Ovary (tissue), 9 donors: ENCODE measurements around the gene UNC13A. TPM values are rescaled to one million over a fixed set of nuclear protein-coding genes. Genes with fewer than 3 reads are reported as not detected.

Experiments used
- DNase-seq, 5 donors: peaks; one replicate each; pipeline ENCODE4 v3.0.0-alpha.2; 2019 to 2020
- H3K27ac ChIP-seq, 2 donors: fragments of 200-600 bp; one replicate each; pipeline versions ENCODE4 v1.5.1 to v1.8.0; 2019 to 2022
- H3K27me3 ChIP-seq: fragments of 200-600 bp; one replicate; pipeline ENCODE4 v1.8.0; 2022
- H3K36me3 ChIP-seq: fragments of 200-600 bp; sonication (generic); one replicate; pipeline ENCODE4 v1.5.1; 2019
- H3K4me1 ChIP-seq: one replicate; pipeline ENCODE4 v1.8.1; 2013; ENCODE audit warnings: mild to moderate bottlenecking, moderate library complexity; ENCODE audit not compliant: insufficient read depth
- H3K4me3 ChIP-seq: fragments of 200-600 bp; sonication (generic); one replicate; pipeline ENCODE4 v1.5.1; 2017
- H3K9me3 ChIP-seq, 2 donors: fragments of 200-600 bp in 1 of 2; sonication (generic) in 1 of 2; one replicate each; pipeline versions ENCODE4 v1.5.1 to v1.8.1; 2013 to 2019; ENCODE audit warnings: mild to moderate bottlenecking in 1 of 2, moderate library complexity in 1 of 2
- EP300 ChIP-seq: sonication (generic); formaldehyde crosslinking; IDR thresholded peaks from one replicate; pipeline ENCODE4 v1.6.1; 2017; ENCODE audit warnings: antibody characterized with exemption
- POLR2A ChIP-seq: fragments of 450-650 bp; IDR thresholded peaks from one replicate; pipeline ENCODE4 v1.6.1; 2017; ENCODE audit warnings: antibody characterized with exemption, mild to moderate bottlenecking, moderate library complexity
- WGBS, 3 donors: extraction: QIAGEN DNeasy Blood & Tissue Kit in 1 of 3; methylation state at CpG; one replicate each; pipeline versions ENCODE4 v1.1.5 to v1.1.7; 2013 to 2017; 5-methylcytosine and 5-hydroxymethylcytosine counted together
- intact Hi-C, 4 donors: fragments of 100-400 bp; cut with DNase I; formaldehyde crosslinking; loops; one replicate each; pipeline versions ENCODE4 v1.11.0 to v1.15.1; 2022 to 2023
- polyA plus RNA-seq, 2 donors: library from polyadenylated mRNA; stranded (reverse); fragments of 200-250 nt in 1 of 2; fragments of 350-450 nt in 1 of 2; fragmentation: Illumina TruSeq in 1 of 2; extraction: RNeasy Lipid Tissue Mini Kit (QIAGEN cat#74804) in 1 of 2; gene quantifications; one replicate each; pipeline ENCODE4 v1.2.3, GENCODE V29; 2013 to 2014
- total RNA-seq, 7 donors: library from RNA; depleted of rRNA in 2 of 7; stranded (reverse); fragments of >200 nt in 2 of 7; fragmentation: NEBNext Ultra II Directional in 3 of 7; extraction: Animal tissue kit (Norgen Biotek cat#: 25700) in 3 of 7; gene quantifications; one replicate each; pipeline versions ENCODE4 v1.1.0 to v1.2.4, GENCODE V29; 2016 to 2023
- TF ChIP-seq, protein P1 (sequence below), 3 donors: fragments of 450-650 bp in 2 of 3; fragments of 200-600 bp in 1 of 3; IDR thresholded peaks; one replicate each; pipeline versions ENCODE4 v1.5.1 to v1.8.0; 2016 to 2022; ENCODE audit warnings: antibody characterized with exemption in 3 of 3, mild to moderate bottlenecking in 1 of 3
- donor health status: DM: no; HTN: no; CAD: no; lungs with moderate emphysema.
- donor health status: DM: no; HTN: no; CAD: no.
- donor health status: Bipolar disorder and iron deficiency.
- donor health status: DM: yes; HTN: yes; CAD: no.
- donor health status: DM: no; HTN: no; CAD: no.
- donor health status: DM: yes; HTN: yes; CAD: no.

Gene UNC13A
- total and polyA plus RNA-seq, 9 donors = 0.08 to 0.38 (median 0.15) TPM

DNA sequence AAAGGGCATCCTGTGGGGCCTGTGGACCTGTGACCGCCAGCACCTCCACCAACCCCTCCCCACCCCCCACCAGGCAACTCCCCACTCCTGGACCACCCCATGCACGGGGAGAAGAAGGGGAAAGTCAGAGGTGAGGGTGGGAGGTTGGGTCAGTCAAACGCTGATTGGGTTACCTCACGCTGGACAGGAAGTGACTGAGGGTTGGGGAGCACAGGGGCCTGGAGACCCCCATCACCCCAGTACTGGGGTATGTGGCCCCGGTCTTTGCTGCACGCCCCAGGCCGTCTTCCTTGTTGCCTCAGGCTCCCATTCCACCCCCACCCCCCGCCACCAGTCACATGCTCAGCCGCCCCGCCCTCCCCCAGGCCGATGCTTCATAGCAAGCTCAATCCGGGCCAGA is 73.7 kb downstream of the UNC13A start:
- no peak for DNase-seq
- Histone ChIP-seq H3K36me3 (no peaks in the 10 kb centered on the region), H3K27me3 (no peaks in the 10 kb centered on the region), H3K4me3 (no peak overlapping the region), H3K27ac (no peak overlapping the region), H3K9me3 (no peaks in the 10 kb centered on the region), H3K4me1 (peaks cover 2% of the 10 kb centered on the region)
- TF ChIP-seq POLR2A = no peak
- intact Hi-C loops = no loop called here
- WGBS, 3 donors = 76 to 79% (median 77%) methylated on average over 12 of the region's 12 CpGs

DNA sequence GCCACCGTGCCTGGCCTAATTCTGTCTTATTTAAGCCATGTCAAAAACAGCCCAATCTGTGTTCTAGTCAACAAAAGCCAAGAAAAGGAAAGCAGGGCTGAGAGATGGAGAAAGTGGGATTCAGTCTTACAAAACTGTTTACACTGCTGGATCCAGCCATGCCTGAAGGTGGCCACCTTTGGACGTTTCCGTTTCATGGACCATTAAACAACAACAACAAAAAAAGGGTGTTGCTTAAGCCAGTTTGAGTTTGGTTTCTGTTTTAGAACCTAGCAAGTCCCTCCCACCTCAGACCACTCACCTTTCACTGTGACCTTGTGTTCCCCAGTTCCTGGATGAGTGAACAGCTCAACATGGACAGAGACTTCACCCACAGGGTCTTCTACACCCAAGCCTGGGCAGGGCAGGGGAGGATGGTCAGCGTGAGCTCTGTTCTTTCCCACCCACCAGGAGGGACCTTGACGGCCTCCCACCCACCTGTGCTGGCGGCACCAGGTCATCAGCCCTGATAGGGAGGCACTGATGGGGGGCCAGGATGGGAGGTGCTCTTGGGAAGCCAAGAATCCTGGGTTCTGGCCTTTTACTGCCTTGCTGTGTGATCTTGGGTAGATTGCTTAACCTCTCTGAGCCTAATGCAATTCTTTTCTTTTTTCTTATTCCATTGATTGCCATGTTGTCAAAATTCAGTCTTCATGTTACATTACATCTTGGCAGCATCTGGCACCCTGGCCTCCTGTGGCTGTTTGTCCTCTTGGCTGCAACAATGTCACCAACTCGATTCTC is 76.5 kb downstream of the UNC13A start:
- H3K4me3 ChIP-seq = no peak overlapping the region
- intact Hi-C loops = no loop called here
- H3K9me3 ChIP-seq = no peaks in the 10 kb centered on the region
- 67 to 72% (median 67%) methylated on average over 7 of the region's 7 CpGs for WGBS, 3 donors
- H3K4me1 ChIP-seq = peaks cover 3% of the 10 kb centered on the region
- H3K27me3 ChIP-seq = no peaks in the 10 kb centered on the region
- TF ChIP-seq, protein P1, sequence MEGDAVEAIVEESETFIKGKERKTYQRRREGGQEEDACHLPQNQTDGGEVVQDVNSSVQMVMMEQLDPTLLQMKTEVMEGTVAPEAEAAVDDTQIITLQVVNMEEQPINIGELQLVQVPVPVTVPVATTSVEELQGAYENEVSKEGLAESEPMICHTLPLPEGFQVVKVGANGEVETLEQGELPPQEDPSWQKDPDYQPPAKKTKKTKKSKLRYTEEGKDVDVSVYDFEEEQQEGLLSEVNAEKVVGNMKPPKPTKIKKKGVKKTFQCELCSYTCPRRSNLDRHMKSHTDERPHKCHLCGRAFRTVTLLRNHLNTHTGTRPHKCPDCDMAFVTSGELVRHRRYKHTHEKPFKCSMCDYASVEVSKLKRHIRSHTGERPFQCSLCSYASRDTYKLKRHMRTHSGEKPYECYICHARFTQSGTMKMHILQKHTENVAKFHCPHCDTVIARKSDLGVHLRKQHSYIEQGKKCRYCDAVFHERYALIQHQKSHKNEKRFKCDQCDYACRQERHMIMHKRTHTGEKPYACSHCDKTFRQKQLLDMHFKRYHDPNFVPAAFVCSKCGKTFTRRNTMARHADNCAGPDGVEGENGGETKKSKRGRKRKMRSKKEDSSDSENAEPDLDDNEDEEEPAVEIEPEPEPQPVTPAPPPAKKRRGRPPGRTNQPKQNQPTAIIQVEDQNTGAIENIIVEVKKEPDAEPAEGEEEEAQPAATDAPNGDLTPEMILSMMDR (IDR thresholded peaks at IDR 0.05) = no peak
- TF ChIP-seq EP300 = no peak
- TF ChIP-seq POLR2A = no peak
- DNase-seq = no peak
- no peaks in the 10 kb centered on the region for H3K36me3 ChIP-seq
- no peak overlapping the region for H3K27ac ChIP-seq

DNA sequence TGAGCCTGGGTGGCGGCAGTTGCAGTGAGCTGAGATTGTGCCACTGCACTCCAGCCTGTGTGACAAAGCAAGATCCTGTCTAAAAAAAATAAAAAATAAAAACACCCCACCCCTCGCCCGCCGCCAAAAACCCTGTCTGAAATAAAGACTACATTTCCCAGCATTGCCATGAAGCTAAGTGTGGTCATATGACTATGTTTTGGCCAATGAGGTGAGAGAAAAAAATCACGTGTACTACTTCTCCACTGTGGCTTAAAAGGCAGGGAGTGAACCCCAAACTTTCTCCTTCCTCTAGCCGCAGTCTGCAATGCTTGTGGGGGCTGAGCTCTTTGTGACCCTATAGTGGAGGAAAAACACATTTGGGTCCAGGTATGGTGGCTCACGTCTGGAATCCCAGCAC is 77.8 kb downstream of the UNC13A start:
- 48 to 63% (median 62%) methylated on average over 7 of the region's 7 CpGs for WGBS, 3 donors
- TF ChIP-seq, protein P1 (IDR thresholded peaks at IDR 0.05) = no peak
- TF ChIP-seq POLR2A (no peak), EP300 (no peak)
- peaks cover 7% of the 10 kb centered on the region for H3K4me1 ChIP-seq
- no peaks in the 10 kb centered on the region for H3K36me3 ChIP-seq
- H3K4me3 ChIP-seq = no peak overlapping the region
- no peak overlapping the region for H3K27ac ChIP-seq
- no peaks in the 10 kb centered on the region for H3K27me3 ChIP-seq
- no peaks in the 10 kb centered on the region for H3K9me3 ChIP-seq
- intact Hi-C loops = no loop called here
- no peak for DNase-seq

DNA sequence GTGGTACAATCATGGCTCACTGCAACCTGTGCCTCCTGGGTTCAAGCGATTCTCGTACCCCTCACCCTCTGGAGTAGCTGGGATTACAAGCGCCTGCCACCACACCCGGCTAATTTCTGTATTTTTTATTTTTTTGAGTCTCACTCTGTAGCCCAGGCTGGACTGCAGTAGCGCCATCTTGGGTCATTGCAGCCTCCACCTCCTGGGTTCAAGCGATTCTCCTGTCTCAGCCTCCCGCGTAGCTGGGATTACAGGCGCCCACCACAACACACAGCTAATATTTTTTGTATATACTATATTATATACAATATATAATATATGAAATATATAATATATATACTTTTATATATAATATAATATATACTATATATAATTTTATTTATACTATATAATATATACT is 80.2 kb downstream of the UNC13A start:
- DNase-seq = no peak
- Histone ChIP-seq H3K27ac (no peak overlapping the region), H3K9me3 (no peaks in the 10 kb centered on the region), H3K4me1 (peaks cover 7% of the 10 kb centered on the region), H3K4me3 (no peak overlapping the region), H3K36me3 (no peaks in the 10 kb centered on the region), H3K27me3 (no peaks in the 10 kb centered on the region)
- TF ChIP-seq, protein P1 (IDR thresholded peaks at IDR 0.05) = no peak
- no peak for TF ChIP-seq POLR2A
- TF ChIP-seq EP300 = no peak
- 94 to 97% (median 95%) methylated on average over 9 of the region's 9 CpGs for WGBS, 3 donors
- intact Hi-C loops = loop anchor here in 3 of 4 donors (5.0 to 10.0 kb wide), 3 partner anchors 157 to 247 kb away; partner anchors contain the start of gene RPL18A (in 1 of the 3)

DNA sequence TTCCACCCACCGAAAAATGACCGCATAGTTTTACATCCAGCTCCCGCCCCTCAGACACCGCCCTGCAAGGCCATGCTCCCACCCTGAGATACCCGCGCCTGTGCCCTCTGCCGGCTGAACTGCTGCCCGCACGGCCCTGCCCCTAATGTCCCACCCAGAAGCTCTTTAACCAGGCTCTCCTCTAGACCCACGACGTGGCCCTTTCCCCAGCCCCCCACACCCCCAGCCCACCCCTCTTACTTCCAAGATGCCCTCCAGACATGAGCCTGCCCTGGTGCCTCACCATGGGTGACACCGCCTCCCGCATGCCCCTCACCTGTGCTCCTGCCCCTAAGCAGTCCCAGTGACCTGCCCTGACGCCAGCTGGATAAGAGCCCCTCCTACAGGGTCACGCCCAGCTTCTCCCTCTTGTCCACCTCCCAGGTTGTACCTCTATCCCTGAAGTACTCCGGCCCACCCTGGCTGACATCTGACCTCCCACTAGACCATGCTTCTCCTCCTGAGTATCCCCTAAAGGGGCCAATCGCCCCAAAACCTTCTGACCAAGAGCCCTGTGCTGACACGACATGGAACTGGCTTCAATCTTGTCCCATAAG is 81.5 kb downstream of the UNC13A start:
- H3K9me3 ChIP-seq = no peaks in the 10 kb centered on the region
- peak overlapping the region; percentile 1 for H3K4me3 ChIP-seq
- H3K4me1 ChIP-seq = peaks cover 7% of the 10 kb centered on the region
- TF ChIP-seq EP300 (no peak), POLR2A (no peak)
- TF ChIP-seq, protein P1 (IDR thresholded peaks at IDR 0.05) = no peak
- 22 to 27% (median 23%) methylated on average over 18 of the region's 18 CpGs for WGBS, 3 donors
- intact Hi-C loops = loop anchor here in 3 of 4 donors (5.0 to 10.0 kb wide), 3 partner anchors 158 to 248 kb away; partner anchors contain the start of gene RPL18A (in 1 of the 3)
- peak overlapping the region in 1 of 2 donors; percentile 60 for H3K27ac ChIP-seq
- peak in 2 of 5 donors; percentile 23 to 38 for DNase-seq
- H3K36me3 ChIP-seq = no peaks in the 10 kb centered on the region
- H3K27me3 ChIP-seq = no peaks in the 10 kb centered on the region
